ENCODE results near the gene C1QL4.

Gene C1QL4

GRCh38 chr12:49347311-49348193 lies 10.6 kb upstream of the C1QL4 start:
- Histone ChIP-seq H3K4me3 (ENCODE audit: low read depth, low read length) (peak overlapping the region; percentile 64), H3K4me1 (ENCODE audit: control insufficient read depth, insufficient read depth, low read length, unreplicated experiment) (peaks cover 30% of the 10 kb centered on the region), H2AFZ (ENCODE audit: low read length, unreplicated experiment) (peak overlapping the region; percentile 71), H3K27ac (ENCODE audit: low read depth, low read length) (no peak overlapping the region), H3K27me3 (ENCODE audit: insufficient read depth, low read length) (peaks cover 42% of the 10 kb centered on the region), H3K36me3 (ENCODE audit: insufficient read depth, low read length) (no peaks in the 10 kb centered on the region), H3K79me2 (ENCODE audit: control insufficient read depth, insufficient read depth, low read length, unreplicated experiment) (no peaks in the 10 kb centered on the region)

GRCh38 chr12:49346659-49347310 lies 9.8 kb upstream of the C1QL4 start, which contains the start of gene DNAJC22:
Gene DNAJC22, plus strand, starts transcription at chr12:49346888. Its CDS starts 1,985 bp downstream, at chr12:49348873.
- peak within 1 kb of the TSS; percentile 71 for H2AFZ ChIP-seq (ENCODE audit: low read length, unreplicated experiment)
- no peaks in the 10 kb centered on the region for H3K36me3 ChIP-seq (ENCODE audit: insufficient read depth, low read length)
- H3K79me2 ChIP-seq (ENCODE audit: control insufficient read depth, insufficient read depth, low read length, unreplicated experiment): no peaks in the 10 kb centered on the region
- H3K4me1 ChIP-seq (ENCODE audit: control insufficient read depth, insufficient read depth, low read length, unreplicated experiment): peaks cover 30% of the 10 kb centered on the region
- peak within 1 kb of the TSS; percentile 64 for H3K4me3 ChIP-seq (ENCODE audit: low read depth, low read length)
- no peak within 1 kb of the TSS for H3K27ac ChIP-seq (ENCODE audit: low read depth, low read length)
- H3K27me3 ChIP-seq (ENCODE audit: insufficient read depth, low read length): peaks cover 49% of the 10 kb centered on the region

GRCh38 chr12:49345825-49346658 lies 9.1 kb upstream of the C1QL4 start:
- Histone ChIP-seq H2AFZ (ENCODE audit: low read length, unreplicated experiment) (peak overlapping the region; percentile 71), H3K4me1 (ENCODE audit: control insufficient read depth, insufficient read depth, low read length, unreplicated experiment) (peaks cover 30% of the 10 kb centered on the region), H3K4me3 (ENCODE audit: low read depth, low read length) (peak overlapping the region; percentile 64), H3K79me2 (ENCODE audit: control insufficient read depth, insufficient read depth, low read length, unreplicated experiment) (no peaks in the 10 kb centered on the region), H3K27me3 (ENCODE audit: insufficient read depth, low read length) (peaks cover 57% of the 10 kb centered on the region), H3K27ac (ENCODE audit: low read depth, low read length) (no peak overlapping the region), H3K36me3 (ENCODE audit: insufficient read depth, low read length) (no peaks in the 10 kb centered on the region)

GRCh38 chr12:49345051-49345824 lies 8.2 kb upstream of the C1QL4 start:
- H3K27ac ChIP-seq (ENCODE audit: low read depth, low read length): no peak overlapping the region
- H2AFZ ChIP-seq (ENCODE audit: low read length, unreplicated experiment): no peak overlapping the region
- no peaks in the 10 kb centered on the region for H3K36me3 ChIP-seq (ENCODE audit: insufficient read depth, low read length)
- H3K27me3 ChIP-seq (ENCODE audit: insufficient read depth, low read length): peaks cover 65% of the 10 kb centered on the region
- H3K4me1 ChIP-seq (ENCODE audit: control insufficient read depth, insufficient read depth, low read length, unreplicated experiment): peaks cover 30% of the 10 kb centered on the region
- H3K4me3 ChIP-seq (ENCODE audit: low read depth, low read length): peak overlapping the region; percentile 64
- no peaks in the 10 kb centered on the region for H3K79me2 ChIP-seq (ENCODE audit: control insufficient read depth, insufficient read depth, low read length, unreplicated experiment)

GRCh38 chr12:49344486-49345050 lies 7.6 kb upstream of the C1QL4 start:
- Histone ChIP-seq H2AFZ (ENCODE audit: low read length, unreplicated experiment) (no peak overlapping the region), H3K27ac (ENCODE audit: low read depth, low read length) (no peak overlapping the region), H3K4me3 (ENCODE audit: low read depth, low read length) (no peak overlapping the region), H3K27me3 (ENCODE audit: insufficient read depth, low read length) (peaks cover 67% of the 10 kb centered on the region), H3K79me2 (ENCODE audit: control insufficient read depth, insufficient read depth, low read length, unreplicated experiment) (no peaks in the 10 kb centered on the region), H3K36me3 (ENCODE audit: insufficient read depth, low read length) (no peaks in the 10 kb centered on the region), H3K4me1 (ENCODE audit: control insufficient read depth, insufficient read depth, low read length, unreplicated experiment) (peaks cover 30% of the 10 kb centered on the region)

- H2AFZ ChIP-seq (ENCODE audit: low read length, unreplicated experiment): peak overlapping the region; percentile 61
- peaks cover 67% of the 10 kb centered on the region for H3K27me3 ChIP-seq (ENCODE audit: insufficient read depth, low read length)
- H3K27ac ChIP-seq (ENCODE audit: low read depth, low read length): no peak overlapping the region
- no peaks in the 10 kb centered on the region for H3K79me2 ChIP-seq (ENCODE audit: control insufficient read depth, insufficient read depth, low read length, unreplicated experiment)
- H3K4me3 ChIP-seq (ENCODE audit: low read depth, low read length): peak overlapping the region; percentile 73
- H3K4me1 ChIP-seq (ENCODE audit: control insufficient read depth, insufficient read depth, low read length, unreplicated experiment): peaks cover 23% of the 10 kb centered on the region
- H3K36me3 ChIP-seq (ENCODE audit: insufficient read depth, low read length): no peaks in the 10 kb centered on the region
Observed at GRCh38 chr12:49342914-49343731, 6.1 kb upstream of the C1QL4 start.

- H3K36me3 ChIP-seq (ENCODE audit: insufficient read depth, low read length): no peaks in the 10 kb centered on the region
- no peak overlapping the region for H3K27ac ChIP-seq (ENCODE audit: low read depth, low read length)
- no peaks in the 10 kb centered on the region for H3K79me2 ChIP-seq (ENCODE audit: control insufficient read depth, insufficient read depth, low read length, unreplicated experiment)
- H3K4me1 ChIP-seq (ENCODE audit: control insufficient read depth, insufficient read depth, low read length, unreplicated experiment): peaks cover 16% of the 10 kb centered on the region
- peak overlapping the region; percentile 61 for H2AFZ ChIP-seq (ENCODE audit: low read length, unreplicated experiment)
- H3K27me3 ChIP-seq (ENCODE audit: insufficient read depth, low read length): peaks cover 71% of the 10 kb centered on the region
- peak overlapping the region; percentile 73 for H3K4me3 ChIP-seq (ENCODE audit: low read depth, low read length)
Observed at GRCh38 chr12:49342066-49342913, 5.3 kb upstream of the C1QL4 start.

GRCh38 chr12:49341777-49342065 lies 4.7 kb upstream of the C1QL4 start:
- Histone ChIP-seq H3K27me3 (ENCODE audit: insufficient read depth, low read length) (peaks cover 68% of the 10 kb centered on the region), H3K36me3 (ENCODE audit: insufficient read depth, low read length) (no peaks in the 10 kb centered on the region), H3K79me2 (ENCODE audit: control insufficient read depth, insufficient read depth, low read length, unreplicated experiment) (no peaks in the 10 kb centered on the region), H2AFZ (ENCODE audit: low read length, unreplicated experiment) (no peak overlapping the region), H3K4me3 (ENCODE audit: low read depth, low read length) (peak overlapping the region; percentile 73), H3K4me1 (ENCODE audit: control insufficient read depth, insufficient read depth, low read length, unreplicated experiment) (peaks cover 11% of the 10 kb centered on the region), H3K27ac (ENCODE audit: low read depth, low read length) (no peak overlapping the region)
